DND-41 (cell line): ENCODE data around the gene ARSI.

Source experiments
- EZH2 ChIP-seq: IDR thresholded peaks from 3 replicates; pipeline ENCODE4 v1.6.1; 2012; ENCODE audit warnings: borderline replicate concordance, low read depth, mild to moderate bottlenecking, moderate library complexity, low read length, inconsistent platforms; ENCODE audit not compliant: severe bottlenecking
- TF ChIP-seq, protein P1 (sequence below): IDR thresholded peaks from 2 replicates; pipeline ENCODE4 v1.5.1; 2012; ENCODE audit warnings: borderline replicate concordance, low read length, moderate library complexity, mild to moderate bottlenecking; ENCODE audit not compliant: poor library complexity, severe bottlenecking; ENCODE audit errors: extremely low read depth

DNA sequence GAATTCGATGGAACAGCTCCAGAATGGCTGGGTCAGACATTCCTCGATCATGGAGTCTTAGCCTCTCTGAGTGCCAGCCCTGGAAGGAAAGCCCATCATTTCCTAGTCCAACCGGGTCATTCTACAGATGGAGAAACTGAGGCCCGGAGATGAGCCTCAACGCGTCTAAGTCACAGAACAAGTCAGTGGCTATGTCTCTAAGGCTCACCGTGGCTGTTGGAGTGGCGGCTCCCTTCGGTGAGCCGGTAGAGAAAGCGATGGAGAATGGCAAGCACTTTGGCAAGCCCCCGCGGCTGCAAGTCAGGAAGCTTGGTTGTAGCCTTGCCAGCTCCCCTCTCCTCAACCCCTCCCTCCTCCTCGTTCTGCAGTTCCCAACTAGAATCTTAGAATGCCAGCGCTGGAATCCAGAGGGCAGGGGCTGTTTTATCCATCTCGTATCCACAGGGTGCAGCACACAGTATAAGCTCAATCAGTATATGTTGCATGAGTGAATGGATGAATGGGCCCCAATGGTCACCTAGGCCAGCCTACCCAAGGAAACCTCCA lies 438 bp upstream of the ARSI start:
- TF ChIP-seq, protein P1, sequence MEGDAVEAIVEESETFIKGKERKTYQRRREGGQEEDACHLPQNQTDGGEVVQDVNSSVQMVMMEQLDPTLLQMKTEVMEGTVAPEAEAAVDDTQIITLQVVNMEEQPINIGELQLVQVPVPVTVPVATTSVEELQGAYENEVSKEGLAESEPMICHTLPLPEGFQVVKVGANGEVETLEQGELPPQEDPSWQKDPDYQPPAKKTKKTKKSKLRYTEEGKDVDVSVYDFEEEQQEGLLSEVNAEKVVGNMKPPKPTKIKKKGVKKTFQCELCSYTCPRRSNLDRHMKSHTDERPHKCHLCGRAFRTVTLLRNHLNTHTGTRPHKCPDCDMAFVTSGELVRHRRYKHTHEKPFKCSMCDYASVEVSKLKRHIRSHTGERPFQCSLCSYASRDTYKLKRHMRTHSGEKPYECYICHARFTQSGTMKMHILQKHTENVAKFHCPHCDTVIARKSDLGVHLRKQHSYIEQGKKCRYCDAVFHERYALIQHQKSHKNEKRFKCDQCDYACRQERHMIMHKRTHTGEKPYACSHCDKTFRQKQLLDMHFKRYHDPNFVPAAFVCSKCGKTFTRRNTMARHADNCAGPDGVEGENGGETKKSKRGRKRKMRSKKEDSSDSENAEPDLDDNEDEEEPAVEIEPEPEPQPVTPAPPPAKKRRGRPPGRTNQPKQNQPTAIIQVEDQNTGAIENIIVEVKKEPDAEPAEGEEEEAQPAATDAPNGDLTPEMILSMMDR = no peak
- no peak for TF ChIP-seq EZH2
